D721Med (cell line): ENCODE results near the gene SUN5.
"Not testable (repeated sequence)": the region's sequence is repeated elsewhere in the genome, so short reads cannot be mapped to it uniquely, and the experiment has no call there.

Experiments
- DNase-seq: peaks from one replicate; pipeline ENCODE4 v3.0.0; 2011; ENCODE audit warnings: low spot score; ENCODE audit not compliant: insufficient read length
- FAIRE-seq: peaks from 2 replicates; lab custom pipeline; 2011; peaks lifted over from hg19 to GRCh38; lab: Jason Lieb, UNC
- CTCF ChIP-seq: IDR thresholded peaks from 2 replicates; pipeline ENCODE4 v1.5.1; 2012; ENCODE audit warnings: mild to moderate bottlenecking, control low read depth; ENCODE audit not compliant: insufficient read depth; ENCODE audit errors: missing control alignments

Gene SUN5

GRCh38 chr20:32967961-32968457 lies 36.2 kb downstream of the SUN5 start:
- FAIRE-seq (no peak), DNase-seq (no peak)
- no peak for TF ChIP-seq CTCF

GRCh38 chr20:32966881-32967781 lies 37.1 kb downstream of the SUN5 start:
- no peak for FAIRE-seq

GRCh38 chr20:32966382-32966781 lies 37.9 kb downstream of the SUN5 start:
- TF ChIP-seq CTCF = no peak
- DNase-seq (no peak), FAIRE-seq (no peak)

More at GRCh38 chr20:32966881-32967781, 37.1 kb downstream of the SUN5 start:
- no peak for DNase-seq
- no peak for TF ChIP-seq CTCF

GRCh38 chr20:32965581-32966373 lies 38.5 kb downstream of the SUN5 start:
- TF ChIP-seq CTCF = no peak
- DNase-seq = no peak
- FAIRE-seq = no peak

GRCh38 chr20:32965115-32965514 lies 39.1 kb downstream of the SUN5 start:
- FAIRE-seq (no peak), DNase-seq (no peak)
- no peak for TF ChIP-seq CTCF

GRCh38 chr20:32964575-32964974 lies 39.7 kb downstream of the SUN5 start:
- FAIRE-seq (no peak), DNase-seq (no peak)
- TF ChIP-seq CTCF = no peak

- no peak for FAIRE-seq
- TF ChIP-seq CTCF = no peak
- DNase-seq = no peak
These were observed 41.1 kb downstream of the SUN5 start for GRCh38 chr20:32963176-32963575.

- not testable (repeated sequence) for DNase-seq, FAIRE-seq
These were observed 41.6 kb downstream of the SUN5 start for GRCh38 chr20:32962646-32963045.
